CD4-positive, alpha-beta T cell treated with Interleukin-6 at 100 ng/mL for 8 hours (primary cell): ENCODE data around the gene KRT8.
"Not testable (repeated sequence)": the region's sequence is repeated elsewhere in the genome, so short reads cannot be mapped to it uniquely, and the experiment has no call there.

Source experiments
- DNase-seq: peaks from one replicate; pipeline ENCODE4 v3.0.0-alpha.2; 2020; ENCODE audit warnings: mixed read lengths, low spot score

KRT8 gene

DNA sequence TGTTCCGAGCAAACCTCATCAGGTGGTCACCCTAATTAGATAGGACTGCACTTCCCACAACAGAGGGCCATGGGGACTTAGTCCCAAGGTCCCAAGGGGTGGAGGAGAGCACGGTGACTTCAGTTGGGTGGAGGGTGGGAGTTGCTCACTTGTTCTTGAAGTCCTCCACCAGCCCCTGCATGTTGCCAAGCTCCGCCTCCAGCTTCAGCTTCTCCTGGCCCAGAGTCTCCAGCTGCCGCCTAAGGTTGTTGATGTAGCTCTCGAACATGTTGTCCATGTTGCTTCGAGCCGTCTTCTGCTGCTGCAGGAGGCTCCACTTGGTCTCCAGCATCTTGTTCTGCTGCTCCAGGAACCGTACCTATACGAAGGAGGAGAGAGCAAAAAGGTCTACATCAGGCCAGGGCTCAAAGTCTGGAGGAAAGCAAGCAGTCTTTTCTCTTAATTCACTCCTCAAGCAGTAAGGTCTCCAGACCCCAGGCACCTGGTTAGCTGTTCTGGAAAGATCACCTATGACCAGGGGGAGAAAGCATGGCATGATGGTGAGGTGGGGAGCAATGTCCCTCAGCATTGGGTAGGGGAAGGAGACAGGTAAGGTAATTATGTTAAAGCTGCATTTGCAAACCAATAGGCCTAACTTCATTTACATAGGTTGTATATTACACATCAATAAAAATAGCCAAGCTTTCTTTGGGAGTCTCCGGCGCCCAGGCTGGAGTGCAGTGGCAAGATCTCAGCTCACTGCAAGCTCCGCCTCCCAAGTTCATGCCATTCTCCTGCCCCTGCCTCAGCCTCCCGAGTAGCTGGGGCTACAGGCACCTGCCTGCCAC is 2.9 kb downstream of the KRT8 start:
- no peak for DNase-seq

DNA sequence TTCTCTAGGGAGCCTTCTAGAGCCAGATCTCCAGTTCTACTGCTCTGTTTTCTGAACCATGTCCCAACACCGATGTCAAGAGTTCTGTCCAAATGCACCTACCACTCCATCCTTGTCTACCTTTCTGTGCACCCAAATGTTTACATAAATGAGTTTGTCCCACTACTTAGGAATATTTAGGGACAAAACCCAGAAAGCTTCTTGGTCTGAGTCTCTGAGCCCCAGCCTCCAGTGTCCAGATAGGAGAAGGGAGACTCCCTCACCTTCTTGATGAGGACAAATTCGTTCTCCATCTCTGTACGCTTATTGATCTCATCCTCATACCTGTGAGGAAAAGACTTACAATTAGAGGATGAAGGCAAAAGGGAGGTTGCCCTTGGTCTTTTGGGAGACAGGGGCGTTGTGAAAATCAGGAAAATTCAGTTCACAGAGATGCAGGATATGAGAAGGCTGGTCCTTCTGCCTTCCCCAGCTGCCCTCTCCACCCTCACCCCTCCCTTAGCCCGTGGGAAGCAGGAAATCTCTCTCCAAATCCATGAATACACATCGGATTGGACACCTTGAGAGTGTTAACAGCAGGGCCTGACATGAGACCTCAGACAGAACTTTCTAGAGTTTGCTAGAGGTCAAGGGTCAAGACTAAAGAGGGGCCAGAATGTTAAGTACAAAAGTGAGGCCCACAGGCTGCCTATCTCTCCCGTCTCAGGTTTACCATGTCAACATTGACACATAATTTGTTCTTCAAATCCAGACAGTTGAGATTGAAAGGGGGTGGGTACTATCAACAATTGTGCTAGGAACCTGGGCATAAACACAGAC is 3.8 kb downstream of the KRT8 start:
- DNase-seq, result no peak

- no peak for DNase-seq
Observed at GRCh38 chr12:52900166-52900895, 4.5 kb downstream of the KRT8 start.

- DNase-seq, result no peak
Observed at GRCh38 chr12:52899338-52900035, 5.4 kb downstream of the KRT8 start.

- DNase-seq, result no peak
Observed at GRCh38 chr12:52896190-52897100, 8.4 kb downstream of the KRT8 start.

DNA sequence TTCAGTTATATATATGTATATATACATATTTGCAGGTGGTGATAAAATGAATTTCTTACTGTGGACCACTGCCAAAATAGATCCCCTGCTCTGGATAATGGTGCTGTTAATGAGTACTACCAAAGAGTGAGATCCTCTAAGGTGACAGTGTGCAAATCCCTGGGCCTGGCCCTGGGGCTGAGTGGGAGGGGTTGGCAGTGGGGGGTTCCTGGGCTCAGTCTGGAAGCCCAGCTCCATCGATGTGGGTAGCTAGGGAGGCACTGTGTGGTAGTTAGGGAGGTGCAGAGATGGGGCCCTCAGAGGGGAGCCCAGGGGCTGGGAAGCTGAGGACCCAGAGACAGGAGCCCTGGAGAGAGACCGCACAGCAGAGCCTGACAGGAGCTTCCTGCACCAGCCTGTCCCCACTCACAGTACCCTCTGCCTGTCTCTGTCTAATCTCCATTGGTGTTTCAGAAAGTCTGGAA is 9.1 kb downstream of the KRT8 start:
- DNase-seq, result no peak

- no peak for DNase-seq
Observed at GRCh38 chr12:52892974-52893373, 11.9 kb downstream of the KRT8 start.

DNA sequence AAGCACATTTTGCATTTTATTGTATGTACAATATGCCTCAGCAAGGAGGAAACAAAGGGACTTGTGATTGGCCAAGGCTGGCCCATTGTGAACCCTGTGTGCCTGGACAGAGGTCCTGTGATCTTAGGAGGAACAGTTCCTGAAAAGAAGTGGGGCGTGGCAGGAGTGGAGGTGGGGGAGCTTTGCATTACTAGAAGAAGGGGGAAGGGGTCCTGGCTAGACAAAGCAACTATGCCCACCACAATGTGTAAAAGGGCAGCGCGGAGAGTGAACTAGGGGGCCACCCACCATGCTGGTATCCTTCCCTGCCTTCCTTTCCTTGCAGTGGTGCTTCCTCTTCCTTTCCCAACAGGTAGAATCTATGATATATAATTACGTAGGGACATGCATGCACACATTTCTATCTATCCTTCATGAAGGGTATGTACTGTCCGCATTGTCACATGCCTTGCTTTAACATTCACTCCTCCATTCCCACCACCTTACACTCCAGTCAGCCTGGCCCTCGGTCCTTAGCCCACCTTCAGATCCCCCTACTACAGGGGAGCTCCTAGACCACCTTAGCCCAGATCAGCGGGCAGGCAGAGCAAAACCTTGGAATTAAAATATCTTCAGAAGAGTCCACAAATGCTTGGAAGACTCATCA is 12.5 kb downstream of the KRT8 start:
- no peak for DNase-seq

DNA sequence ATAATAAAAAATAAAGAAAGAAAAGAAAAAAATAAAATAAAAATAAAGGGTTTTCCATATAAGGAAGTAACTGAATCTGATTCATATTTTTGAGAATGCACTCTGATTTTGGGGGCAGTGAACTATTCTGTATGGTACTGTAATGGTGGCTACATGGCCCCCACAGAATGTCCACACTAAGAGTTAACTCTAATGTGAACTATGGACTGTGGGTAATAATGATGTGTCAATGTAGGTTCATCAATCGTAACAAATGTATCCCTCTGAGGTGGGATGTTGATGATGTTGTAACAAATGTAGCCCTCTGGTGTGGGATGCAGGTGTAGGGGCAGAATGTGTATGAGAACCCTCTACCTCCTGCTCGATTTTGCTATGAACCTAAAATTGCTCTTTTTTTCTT is 13.8 kb downstream of the KRT8 start:
- DNase-seq, result no peak

GRCh38 chr12:52890417-52890816 is 14.5 kb downstream of the KRT8 start:
- no peak for DNase-seq

- peak; percentile 63 for DNase-seq
Observed at GRCh38 chr12:52884526-52885293, 20.2 kb downstream of the KRT8 start.

GRCh38 chr12:52880499-52880898 is 24.4 kb downstream of the KRT8 start:
- not testable (repeated sequence) for DNase-seq

DNA sequence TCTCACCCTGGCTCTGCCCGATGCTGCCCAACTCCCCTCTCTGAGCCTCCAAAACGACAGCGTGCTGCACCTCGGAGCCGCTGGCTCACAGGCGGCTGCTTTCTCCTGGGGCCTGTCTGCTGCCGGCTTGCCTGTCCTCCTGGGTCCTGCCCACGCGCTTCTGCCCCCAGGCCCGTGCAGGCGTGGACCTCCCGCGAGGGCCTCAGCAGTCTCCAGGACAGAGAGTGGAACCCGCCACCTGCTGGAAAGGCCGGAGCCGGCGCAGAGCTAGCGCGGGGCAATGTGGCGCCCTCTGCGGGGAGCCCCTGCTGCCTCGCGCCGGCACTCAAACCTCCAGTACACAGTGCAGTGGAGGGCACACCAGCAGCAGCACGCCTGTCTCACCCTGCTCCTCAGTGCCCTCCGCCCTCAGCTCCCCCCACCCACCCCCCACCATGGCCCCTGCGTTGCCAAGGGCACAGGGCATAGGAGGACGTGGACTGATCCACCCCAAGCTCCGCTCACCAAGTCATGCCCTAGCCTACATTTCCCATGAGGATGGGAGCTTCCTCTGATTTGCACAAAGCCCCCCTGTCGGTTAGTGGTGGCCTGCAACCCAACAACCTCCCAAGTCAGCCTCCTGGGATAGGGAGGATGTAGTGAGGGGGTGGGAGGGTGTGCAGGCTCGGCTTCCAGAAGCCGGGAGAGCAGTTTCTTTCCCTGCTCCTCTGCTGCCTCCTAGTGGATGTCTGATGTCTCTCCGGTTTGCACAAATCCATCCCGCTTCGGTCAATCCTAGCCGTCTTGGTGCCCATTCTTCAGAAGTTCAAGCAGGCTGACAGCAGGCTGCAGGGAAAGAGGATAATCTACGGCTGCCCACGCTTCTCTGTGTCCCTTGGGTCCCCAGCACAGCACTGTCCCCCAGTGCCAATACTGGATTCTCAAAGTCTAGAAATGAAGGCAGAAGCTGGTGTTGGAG is 25.2 kb downstream of the KRT8 start:
- peak; percentile 61 for DNase-seq

DNA sequence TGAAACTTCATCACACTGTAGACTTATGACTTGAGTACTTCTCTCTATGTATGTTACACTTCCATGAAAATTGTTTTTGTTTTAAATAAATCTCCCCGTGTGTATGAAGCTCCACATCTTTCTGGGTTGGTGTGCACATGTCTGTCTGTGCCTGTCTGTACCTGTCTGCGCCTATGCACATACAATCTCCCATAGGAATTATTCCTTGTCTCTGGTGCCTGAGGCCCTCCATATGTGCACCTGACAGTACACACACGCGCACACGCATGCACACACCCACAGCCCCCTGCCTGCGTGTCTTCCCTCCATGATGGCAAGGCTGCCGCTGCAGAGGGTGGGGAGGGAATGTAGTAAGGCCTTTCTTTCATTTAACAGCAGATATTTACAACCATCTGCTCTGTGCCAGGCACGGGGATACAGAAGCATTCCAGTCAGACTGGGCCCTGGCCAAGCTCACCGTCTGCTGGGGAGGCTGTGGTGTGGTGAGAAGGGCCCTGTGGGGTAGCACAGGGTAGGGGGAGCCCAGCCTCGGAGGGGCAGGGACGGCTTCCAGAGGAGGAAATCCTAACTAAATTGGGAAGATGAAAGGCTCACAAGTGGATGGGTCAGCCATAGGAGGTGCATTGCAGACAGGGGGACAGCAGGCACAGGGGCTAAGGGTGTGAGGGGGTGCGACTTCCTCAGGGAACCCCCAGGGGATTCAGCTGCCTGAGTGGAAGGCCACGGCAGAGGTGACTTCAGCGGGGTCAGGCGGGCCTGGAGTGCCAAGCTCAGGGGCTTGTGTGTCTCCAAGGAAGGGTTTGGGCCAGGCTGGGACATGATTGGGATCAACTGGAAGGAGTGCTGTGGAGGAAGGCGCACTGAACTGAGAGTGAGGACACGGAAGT is 26.1 kb downstream of the KRT8 start:
- no peak for DNase-seq

- DNase-seq, result no peak
Observed at GRCh38 chr12:52877242-52877641, 27.6 kb downstream of the KRT8 start.

GRCh38 chr12:52876372-52876771 is 28.5 kb downstream of the KRT8 start:
- DNase-seq, result no peak
